AG09319 (cell line): ENCODE data around the gene HNRNPF.
"Not testable (repeated sequence)": the region's sequence is repeated elsewhere in the genome, so short reads cannot be mapped to it uniquely, and the experiment has no call there.

Source experiments
- DNase-seq: peaks from one replicate; pipeline ENCODE4 v3.0.0-alpha.2; 2010; ENCODE audit warnings: low read depth; ENCODE audit errors: extremely low read depth
- CTCF ChIP-seq: IDR thresholded peaks from 2 replicates; pipeline ENCODE4 v1.5.1; 2011; ENCODE audit warnings: low read depth, mild to moderate bottlenecking, inconsistent platforms, low read length, moderate library complexity

The HNRNPF gene

GRCh38 chr10:43427166-43427825, 18.3 kb upstream of the HNRNPF start:
- DNase-seq, result no peak
- no peak for TF ChIP-seq CTCF

- DNase-seq, result not testable (repeated sequence)
Measured at GRCh38 chr10:43426476-43426875, 17.5 kb upstream of the HNRNPF start.

GRCh38 chr10:43424416-43424815, 15.4 kb upstream of the HNRNPF start:
- no peak for DNase-seq
- TF ChIP-seq CTCF, result no peak

- not testable (repeated sequence) for DNase-seq
Measured at GRCh38 chr10:43421944-43422343, 13.0 kb upstream of the HNRNPF start.

- no peak for DNase-seq
- no peak for TF ChIP-seq CTCF
Measured at GRCh38 chr10:43421519-43421918, 12.5 kb upstream of the HNRNPF start.

- DNase-seq, result no peak
- no peak for TF ChIP-seq CTCF
Measured at GRCh38 chr10:43421201-43421507, 12.2 kb upstream of the HNRNPF start.

GRCh38 chr10:43420369-43421200, 11.6 kb upstream of the HNRNPF start:
- DNase-seq, result no peak
- TF ChIP-seq CTCF, result peak; percentile 9; the same call in 1 of the 2 replicates

- no peak for TF ChIP-seq CTCF
- DNase-seq, result no peak
Measured at GRCh38 chr10:43419997-43420368, 11.0 kb upstream of the HNRNPF start.
